IMR-90 (cell line): Measurements from ENCODE around the gene PLCH1.

Source experiments
- CEBPB ChIP-seq: IDR thresholded peaks from 2 replicates; pipeline ENCODE4 v1.6.1; 2012; ENCODE audit warnings: low read depth, low read length, improper control_type of control experiment
- CTCF ChIP-seq: conservative IDR thresholded peaks from 2 replicates; pipeline ENCODE4 v1.5.1; 2012; ENCODE audit warnings: mild to moderate bottlenecking, low read depth, low read length, improper control_type of control experiment
- MXI1 ChIP-seq: IDR thresholded peaks from 2 replicates; pipeline ENCODE4 v1.6.1; 2012; ENCODE audit warnings: low read depth, mild to moderate bottlenecking, low read length, moderate library complexity, borderline replicate concordance
- POLR2A ChIP-seq: IDR thresholded peaks from 2 replicates; pipeline ENCODE4 v1.6.1; 2012; ENCODE audit warnings: mild to moderate bottlenecking, low read depth, low read length
- SMC3 ChIP-seq: fragments of 150-350 bp; IDR thresholded peaks from 2 replicates; pipeline ENCODE4 v1.6.1; 2016; ENCODE audit warnings: low read depth, mild to moderate bottlenecking, antibody characterized with exemption, low read length, moderate library complexity

- no peak for TF ChIP-seq CTCF
- TF ChIP-seq POLR2A = no peak
- no peak for TF ChIP-seq CEBPB
- TF ChIP-seq SMC3 = no peak
- no peak for TF ChIP-seq MXI1
Measured at GRCh38 chr3:155330370-155330769, 414.5 kb downstream of the PLCH1 start.
